ENCODE measurements around the gene USP21.
A peak's percentile ranks its signal among the peaks of the same experiment; 100 is the strongest.

Gene USP21

GRCh38 chr1:161171191-161171590 is 11.9 kb downstream of the USP21 start:
- no peak for DNase-seq (ENCODE audit: low spot score)

GRCh38 chr1:161171696-161172095 is 12.4 kb downstream of the USP21 start:
- no peak for DNase-seq (ENCODE audit: low spot score)

DNA sequence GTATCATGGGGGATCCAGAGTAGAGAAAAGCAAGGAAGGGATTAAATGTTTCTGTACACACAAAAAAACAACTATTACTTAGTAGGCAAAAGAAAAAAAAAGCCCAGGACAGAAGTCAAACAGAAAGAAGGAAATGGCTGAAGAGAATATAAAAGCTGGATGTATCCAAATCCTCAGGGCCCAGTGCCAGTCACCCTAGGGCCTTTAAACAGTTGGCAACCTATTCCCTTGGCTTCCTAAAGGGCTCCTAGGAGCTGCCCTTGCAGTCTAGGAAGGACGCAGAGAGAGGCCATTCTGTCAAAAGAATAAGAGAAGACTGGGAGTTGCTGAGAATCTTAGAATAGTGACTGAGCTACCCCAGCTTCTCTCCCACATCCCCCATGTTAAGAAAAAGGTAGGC is 13.0 kb downstream of the USP21 start:
- DNase-seq (ENCODE audit: low spot score), result no peak

DNA sequence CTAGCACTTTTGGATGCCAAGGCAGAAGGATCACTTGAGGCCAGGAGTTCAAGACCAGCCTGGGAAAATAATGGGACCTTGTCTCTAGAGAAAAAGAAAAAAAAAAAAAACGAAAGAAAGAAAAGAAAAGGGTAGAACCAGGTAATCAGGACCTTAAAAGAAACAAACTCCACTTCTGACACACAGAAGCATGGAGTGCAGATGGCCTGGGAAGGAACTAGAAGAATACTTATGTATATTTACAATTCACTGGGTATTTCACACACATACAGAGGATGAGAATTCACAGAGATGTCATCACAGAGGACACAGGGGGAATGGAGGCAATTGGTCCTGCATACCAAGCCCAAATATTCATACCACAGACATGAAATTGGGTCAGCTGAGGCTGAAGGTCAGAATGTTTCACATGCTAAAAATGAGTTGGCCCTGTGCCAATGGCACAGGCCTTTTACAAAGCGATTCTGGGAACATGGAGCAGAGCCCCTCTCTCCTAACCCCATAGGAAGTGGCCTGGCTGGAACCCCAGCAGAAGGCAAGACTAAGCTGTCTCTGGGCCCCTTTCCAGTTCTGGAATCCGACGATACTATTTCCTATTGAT is 13.6 kb downstream of the USP21 start:
- no peak for DNase-seq (ENCODE audit: low spot score)

GRCh38 chr1:161173711-161174110 is 14.4 kb downstream of the USP21 start:
- DNase-seq (ENCODE audit: low spot score), result no peak

DNA sequence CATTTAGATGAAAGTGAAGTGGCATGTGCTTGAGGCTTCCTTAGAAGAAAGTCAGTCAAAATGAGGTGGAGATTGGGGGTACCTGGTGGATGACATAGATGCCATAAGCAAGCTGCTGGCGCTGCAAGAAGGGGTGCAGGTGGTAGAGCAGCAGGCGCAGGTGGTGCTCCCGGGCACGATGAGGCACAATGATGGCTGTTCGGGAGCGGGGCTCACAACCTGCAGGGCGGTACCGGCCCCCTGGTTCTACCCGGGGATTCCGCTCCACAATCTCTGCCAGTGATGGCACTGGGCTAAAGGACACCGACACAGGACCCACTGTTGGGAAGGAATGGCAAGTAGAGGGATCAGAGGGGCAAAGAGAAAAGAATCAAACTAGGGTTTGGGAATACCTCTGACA is 15.6 kb downstream of the USP21 start:
- DNase-seq (ENCODE audit: low spot score), result no peak

DNA sequence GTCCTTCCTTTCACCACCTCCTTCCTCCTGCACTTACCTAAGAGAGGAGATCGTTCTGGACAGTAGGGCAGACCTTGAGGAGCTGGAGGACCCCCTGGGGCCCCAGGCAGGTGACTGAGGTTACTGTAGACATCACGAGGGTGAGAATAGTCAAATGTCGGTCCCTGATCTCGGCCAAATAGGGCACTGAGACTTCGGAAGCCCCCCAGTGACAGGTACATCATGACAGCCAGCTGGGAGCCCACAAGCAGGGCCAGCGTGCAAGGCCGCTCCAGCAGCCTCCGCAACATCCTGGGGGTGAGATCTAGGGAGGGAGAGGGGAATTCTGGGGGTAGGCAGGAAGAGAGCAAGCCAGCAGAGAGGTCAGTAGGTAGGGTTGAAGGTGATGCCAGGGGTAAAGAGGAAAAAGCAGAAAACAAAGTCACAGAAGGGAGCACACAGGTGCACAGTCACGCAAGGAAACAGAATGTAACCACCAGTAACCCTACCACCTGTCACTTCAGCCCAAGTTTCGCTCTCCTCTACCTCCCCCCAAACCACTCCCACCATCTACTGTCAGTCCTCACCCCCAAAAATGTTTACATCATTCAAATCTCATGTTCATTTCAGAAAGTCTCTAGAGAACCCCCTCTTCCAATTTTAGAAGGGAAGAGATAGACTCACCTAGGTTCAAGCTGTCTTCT is 16.6 kb downstream of the USP21 start:
- peak; percentile 66 for DNase-seq (ENCODE audit: low spot score)

GRCh38 chr1:161176468-161177111 is 17.3 kb downstream of the USP21 start:
- no peak for DNase-seq (ENCODE audit: low spot score)

GRCh38 chr1:161177112-161177935 is 18.0 kb downstream of the USP21 start, which contains the start of gene B4GALT3:
Gene B4GALT3, minus strand, starts transcription at chr1:161177507. Its CDS starts 1,447 bp downstream, at chr1:161176060.
- peak; percentile 96 for DNase-seq (ENCODE audit: low spot score)

DNA sequence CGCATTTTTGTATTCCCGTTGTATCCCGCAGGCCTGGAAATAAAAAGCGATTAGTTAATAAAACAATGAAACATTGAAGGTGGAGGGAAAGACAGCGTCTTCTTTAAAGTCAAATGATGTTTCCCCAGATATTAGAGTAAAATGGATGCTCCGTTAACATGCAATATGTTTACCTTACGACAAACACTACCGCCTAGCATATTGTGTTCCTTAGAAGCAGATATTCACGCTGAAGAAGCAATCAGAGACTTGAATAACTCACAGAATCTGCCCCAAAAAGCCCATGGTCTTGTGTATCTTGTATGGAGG is 18.6 kb downstream of the USP21 start:
- no peak for DNase-seq (ENCODE audit: low spot score)

GRCh38 chr1:161179698-161180097 is 20.4 kb downstream of the USP21 start:
- DNase-seq (ENCODE audit: low spot score), result no peak

DNA sequence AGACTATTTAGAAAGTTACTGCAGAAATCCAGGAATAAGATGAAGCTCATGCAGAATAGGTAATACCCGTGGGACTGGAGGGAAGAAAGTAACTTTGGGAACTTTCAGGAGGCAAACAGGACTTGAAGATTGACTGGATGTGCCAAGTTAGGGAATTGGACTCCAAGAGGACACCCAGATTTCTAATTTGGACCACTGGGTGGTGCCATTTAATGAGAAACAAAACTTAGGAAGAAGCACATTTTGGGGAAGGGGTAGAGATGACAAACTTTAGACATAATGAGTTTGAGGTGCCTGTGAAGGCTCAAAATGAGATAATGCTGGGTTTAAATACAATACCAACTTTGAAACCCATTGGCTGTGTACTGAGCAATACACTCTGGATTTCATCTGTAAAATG is 21.3 kb downstream of the USP21 start:
- no peak for DNase-seq (ENCODE audit: low spot score)

- DNase-seq (ENCODE audit: low spot score), result no peak
These were observed 22.9 kb downstream of the USP21 start for GRCh38 chr1:161182214-161182613.

DNA sequence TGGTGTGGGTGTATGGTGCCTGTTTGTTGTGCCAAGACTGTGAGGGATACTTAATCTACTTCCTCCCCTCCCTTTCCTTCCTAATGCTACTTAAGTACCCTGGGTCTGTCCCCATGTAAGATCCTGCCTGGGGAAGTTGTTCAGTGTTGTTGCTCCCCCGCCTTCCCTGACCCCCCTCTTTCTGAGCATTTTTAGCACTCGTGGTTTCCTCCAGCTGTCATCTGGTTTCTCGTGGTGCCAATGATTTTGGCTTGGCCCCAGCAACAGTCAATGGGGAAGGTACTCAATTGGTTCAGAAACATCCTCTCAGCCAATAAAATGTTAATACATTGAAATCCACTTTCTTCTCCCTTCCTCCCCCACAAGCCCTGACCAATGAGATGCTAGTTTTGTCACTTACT is 26.0 kb downstream of the USP21 start:
- peak; percentile 88 for DNase-seq (ENCODE audit: low spot score)

- peak; percentile 77 for DNase-seq (ENCODE audit: low spot score)
These were observed 26.5 kb downstream of the USP21 start for GRCh38 chr1:161185732-161186311.

DNA sequence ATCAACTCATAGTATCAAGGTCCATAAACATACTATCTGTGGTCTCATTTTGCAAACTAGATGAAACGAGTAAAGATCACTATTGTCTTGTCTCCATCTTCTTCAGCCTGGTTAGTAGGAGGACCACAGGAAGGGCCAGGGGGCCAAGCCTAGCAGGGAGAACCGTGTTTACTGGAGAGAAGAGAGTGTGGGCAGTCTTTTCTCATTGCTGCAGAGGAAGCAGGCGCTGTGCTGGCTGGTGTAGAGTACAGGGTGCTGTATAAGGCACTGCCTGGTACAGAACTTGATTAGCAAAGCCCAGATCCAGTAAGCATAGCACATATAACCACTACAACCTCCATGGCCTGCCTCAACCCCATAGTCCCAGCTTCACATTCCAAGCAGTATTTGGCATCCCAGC is 28.0 kb downstream of the USP21 start:
- no peak for DNase-seq (ENCODE audit: low spot score)

- DNase-seq (ENCODE audit: low spot score), result no peak
These were observed 29.1 kb downstream of the USP21 start for GRCh38 chr1:161188381-161188780.

- no peak for DNase-seq (ENCODE audit: low spot score)
These were observed 29.7 kb downstream of the USP21 start for GRCh38 chr1:161189036-161189435.

DNA sequence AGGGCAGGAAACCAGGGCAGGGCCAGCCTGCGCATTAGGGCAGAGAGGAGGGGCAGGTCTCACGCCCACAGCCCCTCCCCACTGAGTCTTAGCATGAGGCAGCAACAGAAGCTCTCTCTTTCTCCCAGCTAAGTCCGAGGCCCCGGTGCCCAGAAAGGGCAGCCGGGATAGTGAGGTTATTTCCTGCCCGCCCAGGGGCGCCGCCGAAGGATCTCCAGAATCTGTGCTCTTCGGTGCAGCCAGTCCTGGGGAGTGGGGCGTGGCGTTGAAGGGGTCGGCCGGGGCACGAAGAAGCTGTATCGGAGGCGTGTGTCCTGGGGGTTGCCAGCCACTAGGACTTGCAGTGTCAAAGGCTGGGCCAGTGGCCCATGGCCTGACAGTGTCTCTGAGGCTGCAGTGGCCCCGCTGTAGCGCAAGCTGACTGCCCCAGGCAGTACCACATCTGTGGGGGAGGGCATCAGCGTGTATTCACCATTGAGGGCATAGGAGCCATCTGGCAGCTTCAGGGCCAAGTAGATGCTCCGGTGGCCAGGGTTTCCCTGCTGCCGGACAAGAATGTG is 31.7 kb downstream of the USP21 start:
- DNase-seq (ENCODE audit: low spot score), result no peak

DNA sequence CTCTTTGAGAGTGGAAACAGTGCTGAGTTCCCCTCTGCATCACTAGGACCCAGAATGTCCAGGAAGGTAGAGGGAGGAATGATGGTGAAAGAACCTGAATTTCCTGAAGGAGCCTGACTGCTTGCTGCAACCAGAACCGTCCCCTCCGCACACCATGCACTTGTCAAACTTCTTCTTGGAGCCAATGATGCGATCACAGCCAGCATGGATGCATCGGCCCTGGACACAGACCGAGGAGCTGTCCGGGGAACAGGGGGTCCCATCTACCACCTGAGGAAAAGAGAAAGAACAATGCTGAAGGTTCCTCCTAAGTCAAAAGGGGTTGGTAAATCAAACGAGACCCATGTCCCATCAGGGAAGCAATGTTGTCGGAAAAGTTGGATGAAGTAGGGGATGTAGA is 32.7 kb downstream of the USP21 start:
- DNase-seq (ENCODE audit: low spot score), result no peak

GRCh38 chr1:161192476-161193465 is 33.5 kb downstream of the USP21 start:
- peak; percentile 83 for DNase-seq (ENCODE audit: low spot score)

All from germinal center (tissue), 1 donor.